ENCODE measurements around the gene SELENOI.

- TF ChIP-seq CTCF (conservative IDR thresholded peaks at IDR 0.05 in 1 of 2, IDR thresholded peaks at IDR 0.05 in 1 of 2; ENCODE audit: extremely low read depth in 1 of 2, insufficient read depth in 1 of 2, low read depth in 1 of 2, low read length in 2 of 2) (no peak), EZH2 (IDR thresholded peaks at IDR 0.05; ENCODE audit: borderline replicate concordance, low read length) (no peak)
Measured at GRCh38 chr2:26333293-26333692, 12.7 kb upstream of the SELENOI start.

Measured in mammary epithelial cell (primary cell).